Activated CD8-positive, alpha-beta memory T cell treated with anti-CD3 and anti-CD28 coated beads, Interleukin-2, amount 50 U/mL, for 1 hour (primary cell): ENCODE measurements around the gene DPYD.

ENCODE experiments used
- DNase-seq: peaks from one replicate; pipeline ENCODE4 v3.0.0-alpha.2; 2020; ENCODE audit errors: extremely low read depth

Gene DPYD

DNA sequence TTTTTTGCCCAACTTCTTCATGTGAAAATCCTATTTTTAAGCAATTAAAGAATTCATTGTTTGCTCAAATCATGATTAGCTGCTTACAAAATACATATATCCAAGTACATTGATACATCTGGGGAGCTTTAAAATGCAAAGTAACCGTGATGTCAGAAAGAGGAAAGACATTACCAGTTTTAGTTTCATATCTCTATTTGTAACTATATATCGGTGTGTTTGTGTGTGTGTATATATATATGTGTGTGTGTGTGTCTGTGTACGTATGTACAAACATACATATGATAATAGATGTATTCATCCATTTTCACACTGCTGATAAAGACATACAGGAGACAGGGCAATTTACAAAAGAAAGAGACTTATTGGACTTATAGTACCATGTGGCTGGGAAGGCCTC, 310.1 kb downstream of the DPYD start:
- no peak for DNase-seq

DNA sequence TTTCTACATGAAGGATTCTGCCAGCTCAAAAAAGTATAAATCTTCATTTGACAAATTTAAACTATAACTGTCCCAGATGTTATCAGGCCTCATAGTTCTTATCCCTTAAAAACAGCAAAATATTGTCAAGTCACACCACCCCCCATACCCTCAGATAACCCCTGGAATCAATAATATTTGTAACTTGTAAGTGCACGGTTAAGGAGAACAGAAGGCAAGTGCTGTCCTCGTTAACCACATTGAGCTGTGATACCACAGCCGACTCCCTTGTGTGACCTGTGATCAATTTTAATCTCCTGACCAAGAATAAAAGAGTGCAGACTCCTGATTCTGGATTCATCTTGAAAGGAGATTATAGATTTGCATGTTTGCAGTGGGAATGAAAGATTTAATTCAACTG, 310.7 kb downstream of the DPYD start:
- DNase-seq: no peak

DNA sequence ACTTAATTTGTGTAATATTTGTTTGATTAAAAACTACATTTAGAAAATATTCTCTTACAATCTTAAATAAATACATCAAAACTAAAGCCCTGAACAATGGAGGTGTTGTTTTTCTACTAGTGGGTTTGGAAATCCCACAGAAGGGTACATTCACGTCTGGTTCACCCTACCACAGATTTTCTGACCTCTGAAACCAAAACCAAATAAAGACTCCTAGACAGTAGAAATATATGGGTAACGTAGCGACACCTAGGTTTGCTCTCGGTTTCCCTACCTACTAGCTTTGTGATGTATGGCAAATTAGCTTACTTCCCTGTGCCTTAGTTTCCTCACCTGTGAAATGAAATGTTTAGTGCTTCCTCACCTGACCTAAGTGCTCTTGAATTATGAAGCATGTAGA, 312.6 kb downstream of the DPYD start:
- DNase-seq: no peak

DNA sequence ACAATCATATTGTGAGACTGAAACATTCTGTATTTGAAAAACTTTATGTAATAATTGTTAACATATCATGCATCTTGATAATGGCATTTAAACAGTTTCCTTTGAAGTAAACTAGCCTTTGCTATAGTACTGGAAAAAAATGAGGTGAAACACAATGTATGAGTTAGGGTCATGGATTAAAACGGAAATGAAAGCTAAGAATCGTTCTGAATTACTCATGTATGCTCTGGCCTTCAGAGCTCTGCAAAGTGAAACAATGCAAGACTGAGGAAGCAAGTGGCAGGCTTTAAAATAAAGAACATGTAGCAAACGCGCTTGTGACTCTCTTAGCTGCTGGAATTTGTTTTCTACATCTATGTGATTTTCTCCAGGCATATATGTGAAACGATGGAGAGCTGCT, 317.1 kb downstream of the DPYD start:
- no peak for DNase-seq

DNA sequence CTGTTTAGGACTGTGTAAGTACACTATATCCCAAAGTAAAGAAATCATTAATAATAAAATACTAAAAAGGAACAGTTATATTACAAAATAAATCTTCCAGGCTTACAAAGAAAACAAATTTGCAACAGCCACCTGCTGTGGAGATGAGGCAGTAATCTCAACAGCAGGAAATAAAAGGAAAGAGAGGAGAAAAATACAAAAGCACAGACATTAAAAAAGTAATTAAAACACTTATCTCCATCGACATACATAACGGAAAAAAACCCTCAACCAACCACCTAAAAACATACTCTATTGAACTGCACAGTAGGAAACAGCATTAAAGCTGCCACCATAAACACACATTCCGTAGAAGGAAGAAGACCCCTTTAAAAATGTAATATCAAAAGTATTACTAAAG, 317.6 kb downstream of the DPYD start:
- no peak for DNase-seq

DNA sequence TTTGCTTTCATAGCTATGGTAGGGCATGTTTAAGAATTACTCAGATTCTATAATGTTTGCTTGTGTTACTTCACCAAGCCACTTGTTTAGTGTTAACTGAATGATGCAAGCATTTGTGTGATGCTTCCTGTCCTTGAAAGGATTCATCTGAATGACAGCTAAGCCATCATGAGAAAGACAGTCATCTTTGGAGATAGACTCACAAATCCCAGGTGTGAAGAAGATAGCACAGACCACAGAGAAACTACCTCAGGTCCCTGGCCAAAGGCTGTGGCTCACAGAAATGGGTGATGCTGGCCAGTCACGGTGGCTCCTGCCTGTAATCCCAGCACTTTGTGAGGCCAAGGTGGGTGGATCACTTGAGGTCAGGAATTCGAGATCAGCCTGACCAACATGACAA, 321.4 kb downstream of the DPYD start:
- no peak for DNase-seq

DNA sequence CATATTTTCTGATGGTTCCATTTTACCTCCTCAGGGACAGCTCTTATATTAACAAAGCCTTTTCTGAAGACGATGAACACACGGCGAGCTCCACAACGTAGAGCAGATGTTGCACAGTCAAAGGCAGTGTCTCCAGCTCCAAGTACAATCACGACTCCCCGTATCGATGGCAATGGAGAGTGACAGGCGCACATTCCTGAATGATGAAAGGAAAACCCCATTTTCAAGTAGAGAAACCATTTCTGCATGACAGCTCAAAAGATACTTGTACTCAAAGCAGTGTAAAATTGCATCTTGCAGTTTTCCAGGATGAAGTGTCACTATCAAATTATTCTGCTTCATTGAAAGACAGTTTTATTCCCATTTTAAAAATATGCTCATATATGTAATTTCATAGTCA, 327.6 kb downstream of the DPYD start:
- no peak for DNase-seq

DNA sequence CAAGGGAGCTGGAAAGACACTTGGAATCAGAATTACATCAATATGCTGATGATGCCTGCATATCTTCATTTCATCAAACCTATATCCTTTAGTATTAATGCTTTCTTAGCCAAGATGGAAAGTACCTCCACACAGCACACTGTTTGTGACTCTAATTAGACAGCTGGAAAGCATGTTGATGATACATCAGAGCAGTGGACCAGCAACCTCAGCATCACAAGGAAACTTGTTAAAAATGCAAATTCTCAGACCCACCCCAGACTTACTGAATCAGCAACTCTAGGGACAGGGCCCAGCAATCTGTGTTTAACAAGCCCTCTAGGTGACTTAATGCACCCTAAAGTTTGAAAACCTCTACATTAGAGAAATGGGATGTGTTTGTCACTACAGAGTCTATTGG, 332.1 kb downstream of the DPYD start:
- no peak for DNase-seq

DNA sequence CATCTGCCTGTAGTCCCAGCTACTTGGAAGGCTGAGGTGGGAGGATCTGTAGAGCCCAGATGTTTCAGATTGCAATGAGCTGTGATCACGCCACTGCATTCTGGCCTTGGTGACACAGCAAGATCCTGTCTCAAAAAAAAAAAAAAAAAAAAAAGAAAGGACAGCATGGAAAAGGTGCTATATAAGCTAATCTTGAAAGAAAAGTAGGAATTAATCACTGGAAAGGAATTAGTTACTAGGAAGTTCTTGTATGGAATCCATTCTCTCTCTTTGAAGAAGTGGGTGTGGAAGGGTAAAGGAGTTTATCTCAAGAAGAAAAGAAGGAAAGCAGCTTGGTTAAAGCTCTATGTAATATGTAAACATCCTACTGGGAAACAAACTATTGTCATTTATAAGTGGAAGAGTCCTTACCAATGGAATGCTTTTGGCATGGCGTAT, 339.2 kb downstream of the DPYD start:
- no peak for DNase-seq

DNA sequence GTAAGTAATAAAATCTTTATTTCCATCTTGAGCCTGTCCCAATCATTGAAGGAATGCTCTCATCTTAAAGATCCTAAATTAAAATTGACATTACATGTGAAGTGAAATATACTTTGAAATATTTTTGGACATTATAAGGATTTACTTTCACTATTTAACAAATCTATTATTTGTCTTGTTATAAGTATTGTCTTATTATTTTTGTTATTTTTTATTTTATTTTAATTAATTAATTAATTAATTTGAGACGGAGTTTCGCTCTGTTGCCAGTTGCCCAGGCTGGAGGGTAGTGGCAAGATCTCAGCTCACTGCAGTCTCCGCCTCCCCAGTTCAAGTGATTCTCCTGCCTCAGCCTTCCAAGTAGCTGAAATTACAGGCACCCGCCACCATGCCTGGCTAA, 343.2 kb downstream of the DPYD start:
- DNase-seq: no peak

DNA sequence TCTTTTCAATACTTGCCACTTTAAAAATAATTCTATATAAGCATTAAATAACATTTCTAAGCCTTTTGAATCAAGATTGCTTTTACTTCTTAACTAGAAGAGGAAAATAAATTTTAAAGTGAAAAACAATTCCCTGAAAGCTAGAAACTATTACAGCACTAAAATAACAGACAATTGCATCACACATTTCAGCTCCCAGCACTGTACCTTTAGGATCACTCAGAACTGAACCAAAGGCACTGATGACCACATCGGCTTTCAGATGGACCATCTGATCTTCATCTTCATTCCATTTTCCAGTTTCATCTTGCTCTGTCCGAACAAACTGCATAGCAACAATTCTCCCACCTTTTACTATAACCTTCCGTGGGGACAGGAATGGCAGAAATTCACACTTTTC, 347.3 kb downstream of the DPYD start:
- no peak for DNase-seq

DNA sequence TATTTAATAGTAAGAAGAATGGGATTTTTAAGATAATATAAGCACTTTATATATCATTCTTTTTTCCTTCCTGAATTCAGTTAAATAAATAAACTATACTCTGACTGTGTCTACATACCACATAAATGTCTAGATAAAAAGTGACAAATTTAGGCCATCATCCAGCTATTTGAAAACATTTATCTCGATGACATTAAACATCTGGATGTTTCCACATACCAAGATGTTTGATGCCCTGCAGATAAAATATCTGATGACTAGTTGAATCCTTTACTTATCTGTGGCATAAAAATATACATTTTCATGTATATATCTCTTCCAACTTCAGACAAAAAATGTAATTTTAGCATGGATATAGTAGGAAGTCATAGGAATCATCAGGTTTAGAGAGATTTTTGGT, 348.3 kb downstream of the DPYD start:
- no peak for DNase-seq

DNA sequence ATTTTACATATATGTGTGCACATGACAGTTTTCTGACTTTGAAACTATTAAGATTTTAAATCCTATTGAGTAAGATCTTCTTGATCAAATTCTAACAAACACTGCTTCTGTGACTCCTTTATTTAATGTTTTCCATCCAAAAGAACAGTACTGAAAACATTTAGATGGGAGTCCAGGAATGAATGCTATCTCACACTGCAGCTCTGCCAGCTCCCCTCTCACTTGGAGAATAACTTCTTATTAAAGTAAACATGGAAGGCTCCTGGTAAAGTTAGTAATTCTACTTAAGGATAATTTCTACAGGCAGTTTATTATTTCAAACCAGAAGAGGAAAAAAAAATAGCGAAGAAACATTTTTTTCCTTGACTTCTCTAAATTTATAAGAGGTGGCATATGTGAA, 349.1 kb downstream of the DPYD start:
- DNase-seq: no peak

DNA sequence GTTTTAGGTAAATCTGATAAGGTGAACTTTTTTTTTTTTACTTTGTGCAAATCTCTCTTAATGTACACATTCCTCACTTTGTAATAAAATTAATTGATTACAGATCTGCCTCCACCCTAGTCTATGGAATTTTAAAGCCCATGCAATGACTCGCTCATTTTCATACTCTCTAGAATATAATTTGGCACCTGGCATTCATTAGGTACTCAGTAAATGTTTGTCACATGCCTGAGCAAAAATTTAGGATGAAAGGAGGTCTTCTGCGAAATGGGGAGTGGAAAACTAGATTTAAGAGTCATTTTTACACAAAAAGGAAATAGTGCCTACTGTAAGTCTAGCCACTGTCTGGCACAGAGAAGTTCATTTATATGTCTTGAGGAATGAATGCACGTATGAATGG, 350.1 kb downstream of the DPYD start:
- no peak for DNase-seq

DNA sequence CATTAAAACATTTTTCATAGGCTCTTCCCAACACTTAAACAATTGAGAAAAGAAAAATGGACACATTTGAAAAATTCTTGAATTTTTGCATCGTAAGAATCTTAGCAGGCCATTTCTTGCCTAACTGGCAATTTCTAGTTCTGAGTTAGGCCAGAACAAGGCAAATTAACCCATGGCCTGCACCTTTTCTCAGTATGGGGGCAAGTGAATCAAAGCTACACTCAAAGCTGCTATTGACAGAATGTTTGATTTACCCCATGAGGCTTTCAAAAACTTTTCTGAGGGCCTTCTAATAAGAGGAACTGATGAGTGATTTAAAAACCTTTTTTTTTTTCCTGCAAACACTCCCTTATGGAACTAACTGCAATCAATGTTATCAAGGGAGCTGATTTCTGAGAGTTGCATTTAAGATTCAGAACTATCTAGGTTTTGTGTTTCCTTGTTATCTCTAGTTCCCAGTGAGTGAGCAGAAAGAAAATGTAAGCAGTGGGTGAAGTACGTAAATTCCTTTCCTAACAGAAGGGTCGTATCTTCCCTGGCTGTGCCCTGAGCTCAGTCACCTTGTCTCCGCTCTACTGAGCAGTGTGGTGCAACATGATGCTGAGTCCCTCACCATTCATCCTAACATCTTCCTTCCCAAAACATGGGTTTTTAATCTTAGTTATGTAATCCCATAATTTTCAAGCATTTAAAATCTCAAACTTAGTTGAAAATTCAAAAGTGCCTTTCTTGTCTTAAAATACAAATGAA, 353.7 kb downstream of the DPYD start:
- DNase-seq: no peak

DNA sequence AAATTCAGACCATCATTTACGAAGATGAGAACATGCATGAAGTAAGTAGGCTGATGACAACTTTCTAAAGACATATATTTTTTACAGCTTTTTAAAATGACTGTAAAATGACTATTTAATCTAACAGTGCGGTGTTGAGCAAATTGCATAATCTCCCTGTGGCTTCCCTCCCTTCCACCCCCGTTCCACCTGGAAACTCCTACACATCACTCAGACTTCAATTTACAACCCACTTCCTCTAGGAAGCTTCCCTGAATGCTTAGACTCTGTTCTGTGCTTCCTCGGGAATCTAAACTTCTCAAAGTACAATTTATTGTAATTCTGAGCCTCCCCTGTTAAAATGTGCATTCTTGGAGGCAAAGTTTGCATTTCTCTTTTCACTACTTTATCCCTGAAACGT, 354.9 kb downstream of the DPYD start:
- DNase-seq: no peak

DNA sequence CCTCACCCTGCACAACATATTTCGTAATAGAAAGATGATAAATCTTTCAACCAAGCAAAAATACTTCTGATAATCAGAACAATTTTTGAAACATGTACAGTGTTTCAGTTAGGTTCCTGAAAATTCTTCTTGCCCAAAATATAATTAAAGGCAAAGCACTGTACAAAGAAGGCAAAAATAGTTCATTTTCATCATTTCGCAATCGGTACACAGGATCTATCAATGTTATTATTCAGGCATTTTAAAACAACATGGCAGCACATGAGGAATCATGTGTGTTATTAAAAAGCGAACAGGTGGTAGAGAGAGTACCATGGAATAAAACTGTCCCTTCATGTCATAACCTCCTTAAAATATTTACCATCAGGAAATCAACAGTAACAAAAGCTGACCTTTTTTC, 356.9 kb downstream of the DPYD start:
- no peak for DNase-seq

DNA sequence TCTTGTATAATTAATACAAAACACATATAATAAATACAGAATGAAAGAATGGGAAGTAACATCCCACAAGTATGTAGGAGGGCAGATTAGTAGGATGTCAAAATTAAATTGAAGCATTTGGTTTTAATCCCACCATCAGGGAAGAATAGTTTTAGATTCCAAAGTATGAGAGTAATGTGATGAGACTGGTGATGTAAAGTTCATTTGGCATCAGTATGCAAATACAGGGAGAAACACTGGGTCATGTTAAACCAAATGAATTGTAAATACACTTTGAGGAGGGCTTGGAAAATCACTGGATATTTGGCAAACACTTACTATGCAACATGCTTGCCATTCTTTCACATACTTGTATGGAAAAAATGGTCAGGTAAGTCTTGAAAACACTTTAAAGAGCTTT, 358.8 kb downstream of the DPYD start:
- no peak for DNase-seq

DNA sequence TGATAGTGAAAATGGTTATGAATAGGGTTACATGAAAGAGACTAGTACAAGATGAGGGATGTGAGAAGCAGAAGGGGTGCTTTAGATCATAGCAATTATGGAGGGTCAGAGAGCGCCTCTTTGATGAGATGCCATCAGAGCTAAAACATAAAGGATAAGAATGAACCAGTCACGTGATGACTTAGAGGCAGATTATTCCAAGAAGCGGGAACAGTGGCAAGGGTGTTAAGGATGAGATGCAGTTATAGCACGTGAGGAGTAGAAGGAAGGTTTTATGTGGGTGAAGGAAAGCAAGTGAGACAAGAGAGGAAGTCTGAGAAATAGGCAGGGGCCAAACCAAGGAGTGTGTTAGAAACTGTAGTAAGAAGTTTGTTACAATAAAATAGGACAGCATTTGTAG, 360.1 kb downstream of the DPYD start:
- no peak for DNase-seq

DNA sequence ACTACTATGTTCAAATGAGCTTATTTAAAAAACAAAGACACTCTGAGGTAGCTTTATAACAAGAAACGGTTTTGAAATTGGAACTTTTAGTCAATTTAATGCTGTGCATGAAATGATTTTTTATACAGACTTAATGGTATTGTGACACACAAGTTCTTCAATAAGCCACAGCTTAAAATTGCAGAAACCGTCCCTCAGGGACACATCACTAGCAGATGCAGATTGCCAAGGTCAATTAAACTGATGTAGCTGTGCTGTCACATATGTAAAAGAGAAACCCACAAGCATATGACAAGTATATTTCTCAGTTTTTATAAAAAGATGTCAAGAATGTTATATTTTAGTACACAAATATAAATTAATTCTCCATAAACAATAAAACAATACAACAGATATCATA, 366.9 kb downstream of the DPYD start:
- DNase-seq: no peak

DNA sequence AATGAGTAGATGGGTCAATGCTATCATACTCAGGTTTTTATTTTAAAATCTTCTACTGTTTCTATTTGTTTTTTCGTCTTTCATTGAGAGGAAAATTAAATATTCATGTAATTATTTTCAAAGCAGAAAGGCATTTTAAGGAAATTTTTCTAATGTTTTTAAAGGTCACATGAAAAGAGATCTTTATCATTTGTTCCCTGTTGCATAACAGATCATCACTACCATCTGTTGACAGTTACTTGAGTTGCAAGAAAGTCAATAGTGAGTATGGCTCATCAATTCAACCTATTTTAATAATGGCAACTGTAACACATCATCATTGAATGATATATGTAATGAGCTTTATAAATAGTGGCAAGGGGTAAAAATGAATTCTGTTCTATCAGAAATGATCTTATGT, 369.7 kb downstream of the DPYD start:
- no peak for DNase-seq

DNA sequence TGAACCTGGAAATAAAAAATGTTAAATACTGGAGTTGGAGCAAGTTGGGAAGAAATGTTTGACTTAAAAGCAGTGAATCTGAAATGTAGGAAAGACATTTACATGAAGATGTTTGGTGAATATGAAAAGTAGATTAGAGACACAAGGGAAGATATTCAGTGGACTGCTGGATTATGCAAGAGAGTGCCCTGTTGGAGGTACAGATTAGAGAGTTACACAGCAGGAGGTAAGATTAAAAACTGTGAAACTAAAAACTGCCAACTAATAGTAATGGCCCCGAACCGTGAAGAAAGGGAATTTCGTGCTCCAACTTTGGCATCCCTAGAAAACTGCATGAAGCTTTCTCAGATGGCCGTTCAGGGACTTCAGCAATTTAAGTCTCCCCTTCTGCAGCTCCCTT, 375.4 kb downstream of the DPYD start:
- no peak for DNase-seq

DNA sequence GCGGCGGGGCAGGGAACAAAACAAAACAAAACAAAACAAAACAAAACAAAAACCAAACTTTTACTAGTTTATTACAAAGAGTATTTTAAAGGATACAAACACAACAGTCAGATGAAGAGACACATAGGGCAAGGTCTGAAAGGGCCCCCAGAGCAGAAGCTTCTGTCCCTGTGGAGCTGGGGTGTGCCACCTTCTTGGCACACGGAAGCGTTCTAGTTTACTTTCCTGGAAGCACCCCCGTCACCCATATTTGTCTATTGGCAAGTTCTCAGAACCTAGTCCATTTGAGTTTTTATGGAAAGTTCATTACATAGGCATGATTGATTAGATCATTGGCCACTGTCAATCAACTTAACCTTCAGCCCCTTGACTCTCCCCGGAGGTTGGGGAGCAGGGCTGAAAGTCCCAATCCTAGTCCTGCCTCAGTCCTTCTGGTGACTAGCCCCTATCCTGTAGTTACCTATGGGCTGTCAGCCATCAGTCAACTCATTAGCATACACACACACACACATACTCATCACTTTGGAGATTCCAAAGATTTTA, 380.4 kb downstream of the DPYD start:
- no peak for DNase-seq

DNA sequence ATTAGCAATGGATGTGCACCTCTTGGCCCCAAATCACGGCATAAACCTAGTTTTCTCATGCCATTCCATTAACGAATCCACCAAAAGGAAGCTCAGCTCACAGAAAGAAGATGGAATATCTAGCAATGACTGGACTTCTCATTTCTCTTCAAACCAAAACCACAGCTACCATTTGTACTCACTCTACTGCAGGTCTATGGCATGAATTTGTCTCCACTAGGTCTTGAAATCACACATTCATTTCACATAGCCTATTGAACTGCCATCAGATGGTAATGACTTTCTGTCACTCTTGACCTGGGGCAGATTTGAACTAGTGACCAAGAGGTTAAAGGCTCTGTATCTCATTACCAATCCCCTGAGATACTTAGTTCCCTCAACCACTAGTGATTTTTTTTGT, 382.7 kb downstream of the DPYD start:
- DNase-seq: no peak
